SK-N-SH treated with all-trans-retinoic acid at 6 μM for 48 hours (cell line): ENCODE measurements around the gene SLAMF6.

Experiments
- ATAC-seq: fragments of 200-7000 bp; cut with Tn5 transposase; 3 replicates; pipeline ENCODE4 v1.9.1; 2020; ENCODE audit warnings: mild to moderate bottlenecking, moderate library complexity
- ARNTL ChIP-seq: fragments of 450-650 bp; formaldehyde crosslinking; IDR thresholded peaks from 2 replicates; pipeline ENCODE4 v1.5.0; 2020; ENCODE audit warnings: low read depth, mild to moderate bottlenecking, moderate library complexity, borderline replicate concordance
- BACH2 ChIP-seq: fragments of 250-450 bp; sonication (Bioruptor Pico); IDR thresholded peaks from 2 replicates; pipeline ENCODE4 v1.9.0; 2021; ENCODE audit warnings: mild to moderate bottlenecking, borderline replicate concordance
- CSDC2 ChIP-seq: fragments of 250-450 bp; sonication (Bioruptor Pico); IDR thresholded peaks from 2 replicates; pipeline ENCODE4 v1.5.0; 2020; ENCODE audit warnings: mild to moderate bottlenecking, moderate library complexity
- CSRNP3 ChIP-seq: fragments of 250-450 bp; sonication (Bioruptor Pico); IDR thresholded peaks from 2 replicates; pipeline ENCODE4 v1.5.1; 2021; ENCODE audit warnings: mild to moderate bottlenecking, moderate library complexity
- ESRRG ChIP-seq: fragments of 250-450 bp; sonication (Bioruptor Pico); IDR thresholded peaks from 2 replicates; pipeline ENCODE4 v1.6.1; 2021; ENCODE audit warnings: mild to moderate bottlenecking
- GLIS3 ChIP-seq: fragments of 250-450 bp; sonication (Bioruptor Pico); IDR thresholded peaks from 2 replicates; pipeline ENCODE4 v1.5.0; 2020; ENCODE audit warnings: mild to moderate bottlenecking, moderate library complexity
- ISL1 ChIP-seq: fragments of 250-450 bp; sonication (Bioruptor Pico); IDR thresholded peaks from 2 replicates; pipeline ENCODE4 v2.1.2; 2022; ENCODE audit warnings: mild to moderate bottlenecking, moderate library complexity
- OSR1 ChIP-seq: fragments of 250-450 bp; sonication (Bioruptor Pico); IDR thresholded peaks from 2 replicates; pipeline ENCODE4 v1.8.0; 2022; ENCODE audit warnings: moderate library complexity, mild to moderate bottlenecking, inconsistent platforms
- PATZ1 ChIP-seq: fragments of 250-450 bp; sonication (Bioruptor Pico); IDR thresholded peaks from 2 replicates; pipeline ENCODE4 v1.8.0; 2020; ENCODE audit warnings: mild to moderate bottlenecking, moderate library complexity, borderline replicate concordance
- POU6F1 ChIP-seq: fragments of 250-450 bp; sonication (Bioruptor Pico); IDR thresholded peaks from 2 replicates; pipeline ENCODE4 v1.8.0; 2021; ENCODE audit warnings: low read depth, mild to moderate bottlenecking, moderate library complexity, borderline replicate concordance
- PPARA ChIP-seq: fragments of 250-450 bp; sonication (Bioruptor Pico); IDR thresholded peaks from 2 replicates; pipeline ENCODE4 v1.5.0; 2020; ENCODE audit warnings: mild to moderate bottlenecking, borderline replicate concordance
- RARB ChIP-seq: fragments of 250-450 bp; sonication (Bioruptor Pico); IDR thresholded peaks from 2 replicates; pipeline ENCODE4 v1.8.0; 2021; ENCODE audit warnings: mild to moderate bottlenecking, moderate library complexity
- SNAI2 ChIP-seq: fragments of 250-450 bp; sonication (Bioruptor Pico); IDR thresholded peaks from 2 replicates; pipeline ENCODE4 v1.5.0; 2020; ENCODE audit warnings: mild to moderate bottlenecking, moderate library complexity
- TCF4 ChIP-seq: fragments of 250-450 bp; sonication (Bioruptor Pico); IDR thresholded peaks from 2 replicates; pipeline ENCODE4 v1.8.0; 2021; ENCODE audit warnings: mild to moderate bottlenecking, moderate library complexity, borderline replicate concordance
- TOX ChIP-seq: fragments of 250-450 bp; sonication (Bioruptor Pico); IDR thresholded peaks from 2 replicates; pipeline ENCODE4 v1.8.0; 2021; ENCODE audit warnings: mild to moderate bottlenecking, moderate library complexity, borderline replicate concordance
- TSHZ2 ChIP-seq: fragments of 250-450 bp; sonication (Bioruptor Pico); IDR thresholded peaks from 2 replicates; pipeline ENCODE4 v1.5.0; 2020; ENCODE audit warnings: mild to moderate bottlenecking, moderate library complexity
- ZC3H10 ChIP-seq: fragments of 250-450 bp; sonication (Bioruptor Pico); IDR thresholded peaks from 2 replicates; pipeline ENCODE4 v1.5.1; 2021; ENCODE audit warnings: mild to moderate bottlenecking, moderate library complexity
- ZFP3 ChIP-seq: fragments of 250-450 bp; sonication (Bioruptor Pico); IDR thresholded peaks from 2 replicates; pipeline ENCODE4 v1.5.0; 2020; ENCODE audit warnings: mild to moderate bottlenecking, moderate library complexity
- ZFP30 ChIP-seq: fragments of 450-650 bp; formaldehyde crosslinking; IDR thresholded peaks from 2 replicates; pipeline ENCODE4 v1.5.0; 2022; ENCODE audit warnings: mild to moderate bottlenecking, moderate library complexity
- ZNF565 ChIP-seq: fragments of 450-650 bp; formaldehyde crosslinking; conservative IDR thresholded peaks from 2 replicates; pipeline ENCODE4 v1.5.0; 2020; ENCODE audit warnings: low read depth, mild to moderate bottlenecking, moderate library complexity
- ZNF70 ChIP-seq: fragments of 450-650 bp; formaldehyde crosslinking; IDR thresholded peaks from 2 replicates; pipeline ENCODE4 v1.5.0; 2020; ENCODE audit warnings: mild to moderate bottlenecking, moderate library complexity
- ZNF8 ChIP-seq: fragments of 450-650 bp; formaldehyde crosslinking; IDR thresholded peaks from 2 replicates; pipeline ENCODE4 v1.5.0; 2020; ENCODE audit warnings: mild to moderate bottlenecking, moderate library complexity

The SLAMF6 gene

GRCh38 chr1:160466961-160467360, 56.1 kb downstream of the SLAMF6 start:
- no peak for TF ChIP-seq TCF4 (CRISPR knock-in tag)
- no peak for TF ChIP-seq ZFP3 (CRISPR knock-in tag)
- TF ChIP-seq CSRNP3 (CRISPR knock-in tag) = no peak
- no peak for TF ChIP-seq ARNTL (CRISPR knock-in tag)
- no peak for TF ChIP-seq PPARA (CRISPR knock-in tag)
- TF ChIP-seq ZNF8 = no peak
- TF ChIP-seq ZFP30 (CRISPR knock-in tag) = no peak
- no peak for TF ChIP-seq ESRRG
- TF ChIP-seq ZNF70 = no peak
- TF ChIP-seq GLIS3 = no peak
- TF ChIP-seq SNAI2 (CRISPR knock-in tag) = no peak
- no peak for TF ChIP-seq TOX (CRISPR knock-in tag)
- no peak for TF ChIP-seq ZC3H10 (CRISPR knock-in tag)
- no peak for TF ChIP-seq BACH2 (CRISPR knock-in tag)
- no peak for TF ChIP-seq OSR1 (CRISPR knock-in tag)
- TF ChIP-seq ZNF565 (CRISPR knock-in tag) = no peak
- no peak for TF ChIP-seq RARB (CRISPR knock-in tag)
- TF ChIP-seq TSHZ2 (CRISPR knock-in tag) = no peak
- TF ChIP-seq CSDC2 (CRISPR knock-in tag) = no peak
- ATAC-seq = no peak

- ATAC-seq = no peak
- TF ChIP-seq PPARA (CRISPR knock-in tag) (no peak), POU6F1 (CRISPR knock-in tag) (no peak), ZC3H10 (CRISPR knock-in tag) (no peak), PATZ1 (no peak), TCF4 (CRISPR knock-in tag) (no peak), ISL1 (CRISPR knock-in tag) (no peak), SNAI2 (CRISPR knock-in tag) (no peak), TSHZ2 (CRISPR knock-in tag) (no peak), CSDC2 (CRISPR knock-in tag) (no peak), ARNTL (CRISPR knock-in tag) (no peak), GLIS3 (no peak), ZNF8 (no peak), TOX (CRISPR knock-in tag) (no peak), ZNF70 (no peak)
Observed at GRCh38 chr1:160465123-160465522, 57.9 kb downstream of the SLAMF6 start.
